ENCODE data around the gene ZMYND8. TPM values are rescaled to one million over a fixed set of nuclear protein-coding genes. Genes with fewer than 3 reads are reported as not detected.

The ZMYND8 gene
- total RNA-seq, 1 donor from 2014 or later, result 31.9 TPM

- TF ChIP-seq CTCF (IDR thresholded peaks at IDR 0.05), result no peak
- Mint-ChIP-seq H3K36me3 (ENCODE audit: low read depth) (no peaks in the 10 kb centered on the region), H3K27ac (ENCODE audit: unreplicated experiment) (no peak overlapping the region), H3K27me3 (ENCODE audit: low read depth) (no peaks in the 10 kb centered on the region), H3K9me3 (ENCODE audit: low read depth) (no peaks in the 10 kb centered on the region), H3K4me1 (ENCODE audit: low read depth) (no peaks in the 10 kb centered on the region), H3K4me3 (ENCODE audit: unreplicated experiment) (peak overlapping the region; percentile 54)
- no peak for DNase-seq (ENCODE audit: low spot score)
Observed at GRCh38 chr20:47353692-47354463, 2.6 kb downstream of the ZMYND8 start.

- Mint-ChIP-seq H3K4me3 (ENCODE audit: unreplicated experiment) (no peak overlapping the region), H3K4me1 (ENCODE audit: low read depth) (no peaks in the 10 kb centered on the region), H3K27ac (ENCODE audit: unreplicated experiment) (no peak overlapping the region), H3K36me3 (ENCODE audit: low read depth) (no peaks in the 10 kb centered on the region), H3K27me3 (ENCODE audit: low read depth) (no peaks in the 10 kb centered on the region), H3K9me3 (ENCODE audit: low read depth) (no peaks in the 10 kb centered on the region)
- DNase-seq (ENCODE audit: low spot score), result no peak
- no peak for TF ChIP-seq CTCF (IDR thresholded peaks at IDR 0.05)
Observed at GRCh38 chr20:47353239-47353691, 3.2 kb downstream of the ZMYND8 start.

GRCh38 chr20:47352332-47353238 lies 3.9 kb downstream of the ZMYND8 start:
- H3K27me3 Mint-ChIP-seq (ENCODE audit: low read depth), result no peaks in the 10 kb centered on the region
- H3K4me3 Mint-ChIP-seq (ENCODE audit: unreplicated experiment), result no peak overlapping the region
- no peak overlapping the region for H3K27ac Mint-ChIP-seq (ENCODE audit: unreplicated experiment)
- DNase-seq (ENCODE audit: low spot score), result no peak
- no peaks in the 10 kb centered on the region for H3K4me1 Mint-ChIP-seq (ENCODE audit: low read depth)
- no peaks in the 10 kb centered on the region for H3K36me3 Mint-ChIP-seq (ENCODE audit: low read depth)
- TF ChIP-seq CTCF (IDR thresholded peaks at IDR 0.05), result no peak
- no peaks in the 10 kb centered on the region for H3K9me3 Mint-ChIP-seq (ENCODE audit: low read depth)

- DNase-seq (ENCODE audit: low spot score), result no peak
- TF ChIP-seq CTCF (IDR thresholded peaks at IDR 0.05), result no peak
- no peaks in the 10 kb centered on the region for H3K4me1 Mint-ChIP-seq (ENCODE audit: low read depth)
- H3K9me3 Mint-ChIP-seq (ENCODE audit: low read depth), result no peaks in the 10 kb centered on the region
- peaks cover 2% of the 10 kb centered on the region for H3K36me3 Mint-ChIP-seq (ENCODE audit: low read depth)
- H3K27me3 Mint-ChIP-seq (ENCODE audit: low read depth), result no peaks in the 10 kb centered on the region
- no peak overlapping the region for H3K4me3 Mint-ChIP-seq (ENCODE audit: unreplicated experiment)
- H3K27ac Mint-ChIP-seq (ENCODE audit: unreplicated experiment), result no peak overlapping the region
Observed at GRCh38 chr20:47351643-47352331, 4.7 kb downstream of the ZMYND8 start.
